Activated CD8-positive, alpha-beta memory T cell treated with anti-CD3 and anti-CD28 coated beads for 48 hours (primary cell): Measurements from ENCODE around the gene DPP6.

ENCODE experiments used
- DNase-seq, 3 experiments: peaks; one replicate each; pipeline ENCODE4 v3.0.0-alpha.2; 2020; ENCODE audit warnings: low read depth in 2 of 3, low spot score in 2 of 3

DPP6 gene

GRCh38 chr7:154231732-154232131, 179.5 kb downstream of the DPP6 start:
- DNase-seq: no peak

DNA sequence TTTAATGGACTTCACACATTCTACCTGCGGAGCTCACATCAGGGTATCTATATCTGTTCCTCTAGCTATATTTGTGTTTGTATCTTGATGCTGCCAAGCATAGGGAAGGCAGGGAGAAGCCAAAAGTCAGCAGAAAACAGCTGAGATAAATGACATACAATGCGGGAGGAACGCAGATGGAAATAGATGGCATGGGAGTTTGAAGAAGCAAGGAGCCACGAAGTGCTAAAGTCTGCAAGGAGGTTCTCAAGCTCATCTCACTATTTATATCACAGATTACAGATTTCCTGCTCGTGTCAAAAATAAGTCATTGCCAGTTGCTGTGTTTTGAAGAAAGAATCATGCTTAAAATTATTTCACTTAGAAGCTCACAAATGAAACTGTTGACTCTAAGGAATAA, 180.5 kb downstream of the DPP6 start:
- DNase-seq: no peak

DNA sequence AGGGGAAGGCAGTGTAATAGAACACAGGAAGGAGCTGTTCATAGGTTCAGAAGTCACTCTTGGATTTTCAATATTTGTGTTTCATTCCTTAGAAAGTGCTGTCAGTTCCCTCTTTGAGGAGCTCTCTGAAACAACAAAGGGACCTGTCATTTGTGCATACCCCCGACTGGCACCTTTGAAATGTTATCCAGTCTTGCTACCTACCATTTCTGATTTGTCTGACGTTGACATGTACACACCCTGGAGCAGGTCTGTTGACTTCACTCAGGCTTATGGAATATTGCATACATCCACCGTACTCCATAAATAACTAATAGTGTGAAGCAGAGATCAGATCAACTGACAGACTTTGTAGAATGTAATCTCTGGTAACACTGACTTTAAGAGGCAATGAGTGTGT, 189.8 kb downstream of the DPP6 start:
- DNase-seq: no peak

DNA sequence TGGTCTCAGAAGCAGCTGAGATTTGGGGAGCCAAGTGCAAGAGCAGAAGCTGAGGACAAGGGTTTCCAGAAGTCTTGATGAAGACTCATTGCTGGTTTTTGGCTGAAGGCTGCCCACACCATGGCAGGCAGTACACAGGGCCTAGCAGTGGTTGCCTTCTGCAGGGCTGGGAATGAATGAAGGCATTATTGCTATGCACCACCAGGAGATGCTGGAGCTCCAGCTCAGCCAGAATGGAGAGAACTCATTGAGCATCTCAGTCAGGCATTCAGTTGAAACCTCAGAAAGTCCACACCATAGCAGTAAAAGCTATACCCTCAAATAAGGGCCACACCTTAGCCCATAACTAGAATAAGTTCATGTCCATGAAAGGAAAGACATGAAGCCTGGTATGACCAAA, 190.5 kb downstream of the DPP6 start:
- DNase-seq: no peak

GRCh38 chr7:154252046-154252445, 199.8 kb downstream of the DPP6 start:
- no peak for DNase-seq

- DNase-seq: no peak
These were observed 201.6 kb downstream of the DPP6 start for GRCh38 chr7:154253810-154254209.

GRCh38 chr7:154255324-154255723, 203.1 kb downstream of the DPP6 start:
- no peak for DNase-seq

GRCh38 chr7:154256150-154256549, 204.0 kb downstream of the DPP6 start:
- no peak for DNase-seq

DNA sequence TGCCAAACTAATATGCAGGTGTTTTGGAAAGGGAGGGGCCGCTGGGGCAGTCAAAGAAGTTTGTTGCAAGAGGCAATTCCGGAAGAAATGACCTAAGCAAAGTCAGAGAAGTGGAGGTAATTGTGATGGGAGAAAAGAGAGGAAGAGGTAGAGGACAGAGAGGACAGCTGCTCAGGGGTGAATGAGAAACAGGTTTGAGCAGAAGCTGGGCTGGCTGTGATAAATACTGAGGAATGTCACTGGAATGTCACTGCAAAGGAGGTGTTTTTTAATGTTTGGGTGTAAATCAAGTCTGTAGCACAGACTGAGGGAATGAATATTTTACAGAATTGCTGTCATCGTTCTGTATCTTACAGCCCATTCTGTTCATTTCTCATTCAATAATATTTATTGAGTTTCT, 207.2 kb downstream of the DPP6 start:
- DNase-seq: no peak

DNA sequence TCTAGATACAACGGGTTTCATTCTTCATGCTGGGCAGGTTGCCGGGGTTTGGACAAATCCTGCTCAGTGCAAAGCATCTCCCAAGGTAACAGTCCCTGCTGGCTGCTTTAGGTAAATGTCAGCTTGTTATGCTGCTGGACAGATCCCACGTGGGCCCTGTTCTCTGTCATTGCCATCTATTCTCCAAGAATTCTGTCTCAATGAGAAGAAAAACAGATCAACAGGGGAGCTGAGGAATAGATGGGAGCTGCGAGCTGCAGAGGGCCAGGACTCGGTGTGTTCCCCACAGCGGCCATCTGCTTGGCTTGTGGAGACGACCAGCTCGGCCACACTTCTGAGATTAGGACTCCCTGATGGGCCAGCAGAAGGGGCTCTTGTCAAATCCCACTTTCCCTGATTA, 235.2 kb downstream of the DPP6 start:
- no peak for DNase-seq

- no peak for DNase-seq
These were observed 236.9 kb downstream of the DPP6 start for GRCh38 chr7:154289119-154289518.

DNA sequence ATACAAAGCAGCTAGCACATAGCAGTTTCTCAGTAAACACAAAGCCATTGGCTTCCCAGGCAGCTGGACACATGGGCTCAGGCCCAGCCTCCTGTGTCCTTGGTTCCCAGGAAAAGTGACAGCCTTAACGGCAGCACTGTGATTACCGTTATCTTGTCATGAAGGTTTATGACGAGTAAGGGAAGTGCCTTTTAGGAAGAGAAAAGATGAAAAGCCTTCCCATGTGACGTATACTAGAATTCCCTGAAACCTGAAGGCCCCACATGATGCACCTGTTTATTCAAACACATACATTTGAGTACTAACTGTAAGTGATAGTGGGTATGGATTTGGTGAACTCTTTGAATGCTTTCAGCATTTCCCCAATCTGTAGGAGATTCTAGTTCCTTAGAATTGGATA, 244.2 kb downstream of the DPP6 start:
- no peak for DNase-seq

- no peak for DNase-seq
These were observed 247.5 kb downstream of the DPP6 start for GRCh38 chr7:154299736-154300135.

- DNase-seq: no peak
These were observed 250.2 kb downstream of the DPP6 start for GRCh38 chr7:154302380-154302779.

DNA sequence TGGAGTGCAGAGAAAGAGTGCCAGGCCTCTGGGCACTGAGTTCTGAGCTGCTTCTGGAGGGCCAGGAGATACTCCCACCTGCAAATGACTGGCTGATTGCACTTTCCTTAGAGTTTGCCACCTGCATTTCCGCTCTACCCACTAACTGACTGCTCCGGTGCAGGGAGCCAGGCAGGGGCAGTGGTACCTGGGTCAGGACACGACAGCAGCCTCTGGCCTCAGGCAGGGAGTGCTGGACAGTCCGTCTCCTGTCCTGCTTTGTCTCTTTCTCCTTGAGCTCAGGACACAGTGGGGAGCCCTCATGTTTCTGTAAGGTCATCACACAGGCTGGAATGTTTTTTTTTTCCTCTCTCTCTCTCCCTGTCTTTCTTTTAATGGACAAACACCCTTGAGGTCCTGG, 252.0 kb downstream of the DPP6 start:
- no peak for DNase-seq

GRCh38 chr7:154304740-154305700, 252.8 kb downstream of the DPP6 start:
- DNase-seq: no peak

- DNase-seq: no peak
These were observed 253.8 kb downstream of the DPP6 start for GRCh38 chr7:154306036-154306435.

DNA sequence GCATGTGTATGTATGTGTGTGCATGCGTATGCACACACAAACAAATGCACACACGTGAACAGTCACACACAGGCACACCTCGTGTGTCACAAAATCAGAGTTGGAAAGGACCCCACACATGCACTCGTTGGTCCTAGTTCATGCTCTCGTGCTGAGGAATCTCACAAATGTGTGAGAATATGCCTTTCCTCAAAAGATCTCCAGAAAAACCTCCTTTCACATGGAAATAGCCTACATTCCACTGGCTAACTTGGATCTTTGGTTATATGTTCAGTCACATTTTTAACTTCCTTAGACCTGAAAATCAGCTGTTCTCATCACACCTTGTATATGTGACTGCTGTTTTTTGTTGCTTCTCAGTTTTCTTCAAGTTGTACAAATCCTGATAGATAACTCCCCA, 256.7 kb downstream of the DPP6 start:
- no peak for DNase-seq

GRCh38 chr7:154310114-154310513, 257.9 kb downstream of the DPP6 start:
- no peak for DNase-seq

DNA sequence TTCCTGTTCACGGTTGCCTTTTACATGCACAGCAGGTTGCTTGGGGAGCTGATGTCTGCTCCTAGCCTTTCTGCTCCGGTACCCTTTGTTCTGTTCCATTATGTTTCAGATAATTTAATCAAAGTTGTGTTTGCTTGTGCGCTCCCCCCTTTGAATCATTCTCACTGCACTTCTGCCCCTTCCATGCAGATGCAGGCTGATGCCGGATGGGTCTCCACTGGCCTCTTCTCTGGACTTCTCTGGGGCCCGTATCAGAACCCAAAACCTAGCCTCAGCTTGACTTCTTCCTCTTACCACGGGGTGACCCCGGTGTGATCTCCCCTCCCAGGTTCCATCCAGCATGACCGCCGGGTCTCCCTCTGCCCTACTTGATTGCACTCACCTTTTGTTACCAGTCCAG, 272.0 kb downstream of the DPP6 start:
- no peak for DNase-seq

GRCh38 chr7:154326421-154326820, 274.2 kb downstream of the DPP6 start:
- no peak for DNase-seq

DNA sequence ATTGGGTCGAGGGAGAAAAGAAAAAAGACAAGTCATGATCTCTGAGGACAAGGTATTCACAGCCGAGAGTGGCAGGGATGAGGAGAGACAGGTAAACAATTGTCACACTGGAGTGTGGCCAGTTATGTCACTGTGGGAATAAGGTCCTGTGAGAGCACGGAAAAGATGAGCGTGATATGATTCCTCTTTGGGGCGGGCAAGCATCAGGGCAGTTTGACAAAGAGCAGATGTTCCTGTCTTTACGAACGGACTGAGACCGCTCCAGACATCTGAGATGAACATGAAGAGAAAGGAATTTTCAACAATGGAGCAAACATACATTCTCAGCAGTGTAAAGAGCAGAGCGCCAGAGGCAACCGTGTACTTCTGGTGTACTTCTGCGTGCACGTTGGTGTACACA, 278.1 kb downstream of the DPP6 start:
- no peak for DNase-seq
